HG03095 (cell line): ENCODE data around the gene SALL4.
"Not testable (repeated sequence)": the region's sequence is repeated elsewhere in the genome, so short reads cannot be mapped to it uniquely, and the experiment has no call there.

Experiments used
- ATAC-seq: cut with Tn5 transposase; IDR thresholded peaks from one replicate; pipeline ENCODE4 v1.9.1; 2021; ENCODE audit warnings: moderate library complexity; ENCODE audit not compliant: unreplicated experiment

SALL4 gene

GRCh38 chr20:51767867-51768758 is 34.2 kb downstream of the SALL4 start, which contains the start of gene ATP9A:
Gene ATP9A (minus strand): TSS chr20:51768390. CDS start chr20:51768369, 21 bp downstream.
- ATAC-seq: no peak

DNA sequence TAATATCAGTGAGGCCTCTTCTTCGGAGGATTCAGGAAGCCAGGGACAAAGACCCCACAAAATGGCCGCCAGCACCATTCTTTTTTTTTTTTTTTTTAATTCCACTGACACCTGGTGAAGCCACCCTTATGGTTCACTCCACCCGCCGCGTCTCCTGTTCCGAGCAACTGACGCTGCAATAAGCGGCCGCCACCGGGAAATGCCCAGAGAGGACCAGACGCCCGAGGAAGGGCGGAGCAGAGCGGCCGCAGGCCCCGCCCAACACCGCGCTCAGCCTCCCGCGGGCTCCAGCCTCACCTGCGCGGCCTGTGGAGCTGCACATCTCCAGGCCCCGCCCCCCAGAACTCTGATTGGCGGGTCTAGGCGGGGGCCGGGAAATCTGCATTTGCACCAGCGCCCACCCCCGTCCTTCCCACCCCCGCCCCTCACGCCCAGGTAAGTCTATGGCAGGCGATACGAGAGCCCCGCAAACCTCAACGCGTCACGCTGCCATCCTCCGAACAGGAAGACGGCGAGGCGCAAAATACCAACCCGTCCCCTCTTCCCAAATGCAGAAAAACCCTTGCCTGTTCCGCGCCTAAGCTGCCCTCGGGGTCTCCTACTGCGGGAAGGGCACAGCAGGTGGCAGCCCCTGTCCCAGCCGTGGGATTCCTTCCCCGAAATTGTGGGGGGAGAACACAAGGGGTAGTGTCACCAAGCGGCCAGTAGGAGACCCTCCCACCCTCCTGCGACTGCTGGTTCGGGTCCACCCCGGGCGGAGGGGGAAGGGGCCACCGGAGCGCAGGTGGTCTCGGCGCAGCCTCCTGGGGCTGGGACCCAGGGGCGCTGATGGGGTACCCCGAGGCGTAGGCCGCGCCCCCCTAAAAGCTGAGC is 35.1 kb downstream of the SALL4 start:
- ATAC-seq: no peak

- not testable (repeated sequence) for ATAC-seq
These were observed 36.9 kb downstream of the SALL4 start for GRCh38 chr20:51765381-51765780.

DNA sequence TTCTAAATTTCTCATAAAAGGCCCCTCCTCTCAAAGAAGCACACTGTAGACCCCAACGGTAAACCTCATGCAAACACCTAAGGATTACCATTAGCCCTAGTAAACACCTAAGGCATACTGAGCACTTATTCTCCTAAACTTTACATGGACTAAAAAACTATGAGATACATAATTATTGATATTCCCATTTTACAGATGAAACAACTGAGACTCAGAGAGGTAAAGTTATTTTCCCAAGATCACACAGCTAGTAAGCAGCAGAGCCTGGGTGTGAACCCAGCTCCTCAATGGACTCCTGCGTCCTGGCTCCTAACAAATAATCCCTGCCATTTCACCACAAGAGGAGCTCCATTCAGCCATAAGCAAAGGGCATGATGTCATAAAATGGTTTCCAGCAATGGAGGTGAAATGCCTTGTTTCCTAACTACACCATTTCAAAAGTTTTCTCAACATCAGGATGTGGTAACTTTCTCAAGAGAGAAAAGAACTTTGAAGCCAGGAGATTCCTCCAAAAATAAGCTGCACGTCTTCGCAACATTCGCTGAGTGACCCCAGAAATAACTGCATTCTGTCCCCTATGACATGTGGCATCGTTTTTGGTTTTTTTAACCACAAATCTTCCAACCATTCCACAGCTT is 38.2 kb downstream of the SALL4 start:
- no peak for ATAC-seq

GRCh38 chr20:51760905-51761546 is 41.3 kb downstream of the SALL4 start:
- no peak for ATAC-seq

- ATAC-seq: no peak
These were observed 42.4 kb downstream of the SALL4 start for GRCh38 chr20:51759769-51760510.

DNA sequence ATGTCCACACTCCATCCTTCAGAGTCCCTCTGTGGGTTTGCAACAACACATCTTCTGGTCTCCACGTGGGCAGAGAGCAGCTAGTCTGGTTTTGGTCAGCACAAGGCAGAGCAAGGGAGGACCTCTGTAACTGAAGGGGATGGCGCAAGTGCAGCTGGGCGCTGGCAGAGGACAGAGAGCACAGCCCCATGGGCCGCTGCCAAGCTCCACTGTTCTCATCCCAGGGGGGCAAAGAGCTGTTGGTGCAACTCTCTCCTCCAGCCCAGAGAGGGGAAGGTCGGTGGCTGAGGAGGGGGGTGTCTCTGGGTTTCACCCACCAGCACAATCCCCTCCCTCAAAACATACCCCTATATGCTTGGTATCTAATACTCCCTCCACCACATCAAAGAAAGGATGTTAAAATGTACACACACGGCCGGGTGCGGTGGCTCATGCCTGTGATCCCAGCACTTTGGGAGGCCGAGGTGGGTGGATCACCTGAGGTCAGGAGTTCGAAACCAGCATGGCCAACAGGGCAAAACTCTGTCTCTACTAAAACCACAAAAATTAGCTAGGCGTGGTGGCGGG is 43.3 kb downstream of the SALL4 start:
- ATAC-seq: no peak

DNA sequence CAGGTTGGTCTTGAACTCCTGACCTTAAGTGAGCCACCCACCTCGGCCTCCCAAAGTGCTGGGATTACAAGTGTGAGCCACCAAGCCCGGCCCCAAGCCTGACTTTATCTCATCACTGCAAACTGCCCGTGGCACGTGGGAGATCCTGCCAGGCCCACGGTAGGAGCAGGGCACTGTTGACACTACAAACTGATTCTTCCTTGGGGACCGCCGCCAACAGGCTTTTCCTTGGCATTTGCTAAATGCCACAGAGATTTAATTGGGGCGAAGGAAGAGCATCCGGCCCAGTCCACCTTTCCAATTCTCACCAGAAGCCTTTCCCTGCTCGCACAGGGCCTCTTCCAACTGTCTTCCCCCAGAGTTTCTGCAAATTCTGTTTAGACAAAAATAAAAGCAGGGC is 45.1 kb downstream of the SALL4 start:
- no peak for ATAC-seq

DNA sequence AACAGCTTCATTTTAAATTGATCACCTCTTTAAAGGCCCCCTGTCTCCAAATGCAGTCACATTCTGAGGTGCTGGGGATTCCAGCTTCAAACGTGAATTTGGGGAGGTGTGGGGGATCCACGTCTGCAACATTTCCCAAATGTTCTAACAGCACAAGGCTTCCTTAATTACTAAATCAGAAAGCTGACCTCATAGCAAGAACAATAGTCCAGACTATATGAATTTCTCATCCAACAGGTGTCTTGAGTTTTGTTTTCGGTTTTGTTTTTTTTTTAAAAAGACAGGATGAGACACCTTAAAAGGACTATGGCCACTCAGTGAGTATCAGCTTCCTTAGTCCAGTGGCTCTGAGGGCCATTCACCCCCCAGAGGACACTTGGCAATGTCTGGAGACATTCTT is 45.7 kb downstream of the SALL4 start:
- peak; percentile 57 for ATAC-seq

DNA sequence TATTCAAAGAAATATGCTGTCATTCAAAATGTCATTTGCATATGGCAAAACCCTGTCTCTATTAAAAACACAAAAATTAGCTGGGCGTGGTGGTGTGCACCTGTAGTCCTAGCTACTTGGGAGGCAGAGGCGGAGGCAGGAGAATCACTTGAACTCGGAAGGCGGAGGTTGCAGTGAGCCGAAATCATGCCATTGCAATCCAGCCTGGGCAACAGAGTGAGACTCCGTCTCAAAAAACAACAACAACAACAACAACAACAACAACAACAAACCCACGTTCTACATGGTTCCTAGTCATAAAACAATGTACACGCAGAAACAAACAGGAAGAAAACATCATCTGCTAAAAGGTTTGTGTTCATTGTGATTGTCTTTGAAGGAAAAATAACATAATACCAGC is 49.1 kb downstream of the SALL4 start:
- ATAC-seq: not testable (repeated sequence)

- ATAC-seq: no peak
These were observed 49.9 kb downstream of the SALL4 start for GRCh38 chr20:51752343-51752951.

DNA sequence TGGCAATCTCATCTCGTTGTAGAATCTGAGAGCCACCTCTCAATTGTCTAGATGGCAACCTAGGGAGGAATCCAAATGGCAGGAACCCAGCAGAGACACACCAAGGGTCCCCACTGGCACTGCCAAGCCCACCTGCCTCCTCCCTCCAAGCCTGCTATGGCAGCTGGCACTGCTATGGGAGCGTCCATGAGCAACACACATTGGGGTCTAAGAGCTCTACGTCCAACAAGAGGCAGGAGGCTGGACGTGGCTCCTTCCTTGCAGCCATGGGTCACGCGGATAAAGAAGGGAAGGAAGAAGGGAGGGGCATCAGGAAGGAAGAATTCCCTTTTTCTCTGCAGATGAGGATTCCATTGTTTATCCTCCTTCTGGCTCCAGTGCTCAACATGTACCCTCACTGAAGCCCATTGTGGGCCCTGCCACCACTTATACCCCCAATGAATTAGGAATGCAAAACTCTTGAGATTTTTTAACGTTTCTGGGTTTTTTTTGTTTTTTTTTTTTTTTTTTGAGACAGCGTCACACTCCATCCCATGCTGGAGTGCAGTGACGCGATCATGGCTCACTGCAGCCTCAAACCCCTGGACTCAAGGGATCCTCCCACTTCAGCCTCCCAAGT is 51.4 kb downstream of the SALL4 start:
- no peak for ATAC-seq

DNA sequence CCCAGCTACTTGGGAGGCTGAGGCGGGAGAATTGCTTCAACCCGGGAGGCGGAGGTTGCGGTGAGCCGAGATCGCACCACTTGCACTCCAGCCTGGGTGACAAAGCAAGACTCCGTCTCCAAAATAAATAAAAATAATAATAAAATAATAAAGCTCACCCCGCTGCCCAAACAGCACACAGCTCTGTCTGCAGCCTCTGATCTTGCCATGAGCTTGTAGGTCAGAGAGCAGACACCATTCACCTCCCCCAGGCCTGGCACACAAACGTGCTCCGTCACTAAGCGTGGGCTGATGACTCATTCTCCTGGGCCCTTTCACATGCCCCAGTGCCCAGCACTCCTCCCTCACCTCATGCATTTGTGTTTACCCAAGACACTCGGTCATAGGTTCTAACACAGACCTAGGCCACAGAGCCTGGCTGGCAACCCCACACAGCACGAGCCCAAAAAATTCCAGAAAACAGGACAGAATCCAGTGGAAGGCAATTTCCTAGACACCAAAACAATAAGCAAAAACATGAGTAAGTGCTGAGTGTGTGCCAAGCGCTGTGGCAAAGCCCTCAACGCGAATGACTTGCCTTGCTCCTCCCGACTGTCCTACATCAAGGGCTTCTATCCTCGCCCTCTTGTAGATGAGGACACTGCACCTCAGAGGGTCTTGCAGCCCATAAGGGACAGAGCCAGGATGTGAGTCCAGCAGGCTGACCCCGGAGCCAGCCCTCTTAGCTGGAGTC is 52.1 kb downstream of the SALL4 start:
- no peak for ATAC-seq

GRCh38 chr20:51749674-51750036 is 52.7 kb downstream of the SALL4 start:
- ATAC-seq: no peak

DNA sequence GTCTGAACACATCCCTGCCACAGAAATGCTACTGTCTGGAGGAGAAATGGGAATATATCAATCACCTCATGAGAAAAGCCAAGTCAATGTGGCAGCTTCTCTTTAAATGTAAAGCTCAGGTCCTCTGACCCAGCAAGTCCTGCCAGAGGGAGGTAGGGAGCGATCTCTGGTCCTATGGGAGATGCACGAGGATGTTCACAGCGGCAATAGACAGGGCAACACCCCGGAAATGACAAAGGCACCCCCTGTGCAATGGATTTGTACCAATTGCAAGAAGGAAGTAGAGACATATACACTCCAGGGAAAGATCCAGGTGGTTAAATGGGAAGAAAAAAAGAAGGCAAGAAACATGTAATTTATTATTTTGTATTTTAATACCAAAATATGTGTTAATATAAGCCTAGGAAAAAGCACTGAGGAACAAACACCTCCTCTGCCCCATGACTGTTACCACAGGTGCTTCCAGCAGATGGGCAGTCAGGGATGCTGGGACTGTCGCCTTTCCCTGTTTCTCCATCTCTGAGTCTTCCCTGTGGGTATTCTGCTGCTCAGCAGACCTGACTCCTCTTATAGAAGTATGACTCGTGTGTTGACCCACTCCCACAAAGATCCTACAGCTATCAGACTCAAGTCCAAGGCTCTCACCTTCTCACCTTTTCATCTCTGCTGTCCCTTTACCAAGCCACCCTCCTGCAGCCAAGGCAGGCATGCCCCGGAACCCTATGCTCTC is 55.0 kb downstream of the SALL4 start:
- ATAC-seq: no peak

DNA sequence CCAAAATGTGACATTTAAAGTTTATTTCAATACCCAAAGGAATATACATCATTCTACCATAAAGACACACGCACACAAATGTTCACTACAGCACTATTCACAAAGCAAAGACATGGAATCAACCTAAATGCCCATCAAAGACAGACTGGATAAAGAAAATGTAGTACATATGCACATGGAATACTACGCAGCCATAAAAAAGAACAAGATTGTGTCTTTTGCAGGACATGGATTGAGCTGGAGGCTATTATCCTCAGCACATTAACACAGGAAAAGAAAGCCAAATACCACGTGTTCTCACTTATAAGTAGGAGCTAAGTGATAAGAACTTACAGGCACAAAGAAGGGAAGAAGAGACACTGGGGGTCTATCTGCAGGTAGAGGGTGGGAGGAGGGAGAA is 56.5 kb downstream of the SALL4 start:
- no peak for ATAC-seq

GRCh38 chr20:51740838-51741237 is 61.5 kb downstream of the SALL4 start:
- no peak for ATAC-seq

DNA sequence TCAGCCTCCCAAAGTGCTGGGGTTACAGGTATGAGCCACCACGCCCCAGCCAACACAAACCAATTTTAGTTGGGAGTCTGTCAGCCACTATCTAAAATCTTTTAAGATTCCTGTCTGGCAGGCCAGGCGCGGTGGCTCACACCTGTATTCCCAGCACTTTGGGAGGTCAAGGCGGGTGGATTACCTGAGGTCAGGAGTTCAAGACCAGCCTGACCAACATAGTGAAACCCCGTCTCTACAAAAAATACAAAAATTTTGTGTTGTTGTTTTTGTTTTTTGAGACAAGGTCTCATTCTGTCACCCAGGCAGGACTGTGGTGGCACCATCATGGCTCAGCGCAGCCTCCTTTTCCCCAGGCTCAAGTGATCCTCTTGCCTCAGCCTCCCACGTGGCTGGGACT is 62.0 kb downstream of the SALL4 start:
- not testable (repeated sequence) for ATAC-seq
